GM18520 (cell line): Measurements from ENCODE around the gene PRR5.

Experiments
- ATAC-seq: cut with Tn5 transposase; IDR thresholded peaks from one replicate; pipeline ENCODE4 v1.9.1; 2021; ENCODE audit not compliant: unreplicated experiment

PRR5 gene

DNA sequence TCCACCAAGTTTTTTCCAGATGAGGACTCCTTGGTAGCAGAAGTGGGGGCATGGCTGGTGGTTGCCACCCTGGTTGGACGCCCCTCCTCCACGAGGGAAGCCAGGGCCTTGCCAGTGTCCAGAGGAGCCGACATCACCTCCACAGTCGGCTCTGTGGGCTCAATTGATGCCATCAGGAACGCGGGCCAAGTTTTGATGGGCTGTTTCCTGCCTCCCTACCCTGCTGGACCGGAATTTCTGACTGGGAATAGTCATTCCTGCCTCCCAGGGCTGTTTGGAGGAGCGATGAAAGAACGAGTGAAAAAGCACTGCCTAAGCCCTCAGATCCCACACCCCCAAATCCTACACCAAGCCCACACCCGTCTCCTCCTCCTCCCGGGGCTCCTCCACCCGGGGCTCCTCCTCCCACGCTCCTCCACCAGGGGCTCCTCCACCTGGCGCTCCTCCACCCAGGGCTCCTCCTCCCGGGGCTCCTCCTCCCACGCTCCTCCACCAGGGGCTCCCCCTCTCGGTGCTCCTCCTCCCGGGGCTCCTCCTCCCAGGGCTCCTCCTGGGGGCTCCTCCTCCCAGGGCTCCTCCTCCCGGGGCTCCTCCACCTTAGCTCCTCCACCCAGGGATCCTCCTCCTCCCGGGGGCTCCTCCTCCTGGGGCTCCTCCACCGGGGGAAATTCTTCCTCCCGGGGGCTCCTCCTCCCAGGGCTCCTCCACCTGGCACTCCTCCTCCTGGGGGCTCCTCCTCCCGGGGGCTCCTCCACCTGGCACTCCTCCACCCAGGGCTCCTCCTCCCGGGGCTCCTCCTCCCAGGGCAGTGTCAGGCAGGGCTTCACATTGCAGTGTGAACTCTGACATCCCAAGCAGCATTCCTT is 10.0 kb upstream of the PRR5 start:
- ATAC-seq: no peak

GRCh38 chr22:44692662-44693007 is 9.4 kb upstream of the PRR5 start:
- ATAC-seq: no peak

- ATAC-seq: no peak
Observed at GRCh38 chr22:44693145-44693544, 8.9 kb upstream of the PRR5 start.

DNA sequence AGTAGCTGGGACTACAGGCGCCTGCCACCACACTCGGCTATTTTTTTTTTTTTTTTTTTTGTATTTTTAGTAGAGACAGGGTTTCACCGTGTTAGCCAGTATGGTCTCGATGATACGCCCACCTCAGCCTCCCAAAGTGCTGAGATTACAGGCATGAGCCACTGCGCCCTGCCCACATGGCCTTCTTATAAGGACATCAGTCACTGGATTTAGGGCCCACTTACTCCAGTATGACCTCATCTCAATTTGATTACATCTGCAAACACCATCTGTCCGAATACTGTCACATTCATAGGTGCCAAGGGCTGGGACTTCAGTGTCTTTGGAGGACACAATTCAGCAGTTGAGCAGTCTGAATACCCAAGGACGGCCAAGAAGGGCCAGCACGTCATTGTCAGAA is 8.2 kb upstream of the PRR5 start:
- ATAC-seq: no peak

- ATAC-seq: no peak
Observed at GRCh38 chr22:44697423-44698141, 4.4 kb upstream of the PRR5 start.

DNA sequence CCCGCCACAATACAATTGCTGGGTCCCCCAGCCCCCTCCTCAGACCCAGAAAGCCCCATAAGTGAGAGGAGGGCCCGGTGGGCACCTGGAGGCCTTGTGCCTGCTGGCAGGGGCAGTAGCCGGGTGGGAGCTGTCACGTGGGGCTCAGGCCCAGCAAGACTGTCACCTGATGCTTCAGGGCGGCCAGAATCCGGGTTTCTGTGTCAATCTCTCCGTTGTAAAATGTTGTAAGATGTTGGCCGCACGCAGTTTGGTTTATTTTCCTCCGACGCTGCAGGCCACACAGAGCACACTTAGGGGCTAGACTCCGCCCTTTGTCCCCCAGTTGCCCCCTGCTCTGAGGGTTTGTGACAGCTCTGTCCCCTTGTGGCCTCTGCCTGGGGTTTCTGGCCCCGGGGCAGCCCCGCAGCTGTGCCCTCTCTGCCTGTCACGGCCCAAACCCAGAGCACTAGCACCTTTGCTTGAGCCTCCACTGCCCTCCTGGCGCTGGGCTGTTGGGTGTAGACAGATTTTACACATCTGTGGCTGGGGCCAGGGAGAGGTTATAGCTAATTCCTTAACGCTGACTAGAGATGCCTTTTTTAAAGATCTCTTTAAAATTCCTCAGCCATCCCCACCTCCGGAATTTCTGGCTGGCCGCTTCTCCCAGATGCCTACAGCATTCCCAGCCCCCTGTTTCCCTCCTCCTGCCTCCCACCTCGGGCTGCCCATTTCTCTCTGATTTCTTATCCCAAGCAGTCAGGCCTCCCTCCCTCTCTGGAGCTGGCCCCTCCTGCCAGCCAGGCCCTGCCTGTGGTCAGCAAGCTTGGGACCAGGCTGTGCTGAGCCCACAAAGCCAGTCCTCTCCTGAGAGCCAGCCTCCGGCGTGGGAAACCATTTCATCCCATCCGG is 3.2 kb upstream of the PRR5 start:
- no peak for ATAC-seq

DNA sequence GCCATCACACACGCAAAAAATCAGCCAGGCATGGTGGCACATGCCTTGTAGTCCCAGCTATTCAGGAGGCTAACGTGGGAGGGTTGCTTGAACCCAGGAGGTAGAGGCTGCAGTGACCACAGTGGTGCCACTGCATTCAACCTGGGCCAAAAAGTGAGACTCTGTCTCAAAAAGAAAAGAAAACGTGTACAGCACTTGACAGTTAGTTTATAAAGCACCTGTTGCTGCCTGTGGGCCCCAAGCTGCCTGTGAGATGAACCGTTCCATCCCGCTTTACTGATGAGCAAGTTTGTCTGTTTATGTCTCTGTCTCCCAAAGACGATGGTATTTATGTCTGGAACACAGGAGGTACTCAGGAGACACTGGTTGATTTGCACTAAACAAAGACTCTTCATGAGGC is 1.5 kb upstream of the PRR5 start:
- ATAC-seq: no peak

GRCh38 chr22:44701187-44701790 is 715 bp upstream of the PRR5 start:
- ATAC-seq: no peak

- ATAC-seq: no peak
Observed at GRCh38 chr22:44702479-44703198, 635 bp downstream of the PRR5 start.

DNA sequence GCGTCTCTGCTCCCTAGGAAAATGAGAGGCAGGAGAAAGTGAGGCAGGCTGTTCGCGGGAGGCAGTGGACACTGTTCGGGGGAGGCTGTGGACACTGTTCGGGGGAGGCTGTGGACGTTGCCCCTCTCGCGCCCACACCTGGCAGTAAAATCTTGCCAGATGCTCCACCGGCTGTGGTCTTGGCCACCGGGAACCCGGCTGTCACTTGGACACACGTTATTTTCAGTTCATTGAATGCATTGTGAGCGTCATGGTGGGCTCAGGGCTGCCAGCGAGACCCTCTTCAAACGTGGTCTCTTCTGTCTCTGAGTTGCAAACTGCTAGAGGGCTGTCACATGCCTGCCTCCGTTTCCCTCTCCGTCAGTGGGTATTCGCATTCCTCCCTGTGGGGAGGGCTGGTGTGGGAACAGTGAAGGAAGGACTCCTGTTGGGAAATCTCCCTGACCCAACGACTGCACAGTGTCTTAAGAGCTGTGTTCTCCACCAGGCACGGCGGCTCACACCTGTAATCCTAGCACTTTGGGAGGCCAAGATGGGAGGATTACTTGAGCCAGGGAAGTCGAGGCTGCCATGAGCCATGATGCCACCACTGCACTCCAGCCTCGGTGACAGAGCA is 1.4 kb downstream of the PRR5 start:
- ATAC-seq: no peak

GRCh38 chr22:44704159-44705021 is 2.4 kb downstream of the PRR5 start:
- ATAC-seq: no peak

DNA sequence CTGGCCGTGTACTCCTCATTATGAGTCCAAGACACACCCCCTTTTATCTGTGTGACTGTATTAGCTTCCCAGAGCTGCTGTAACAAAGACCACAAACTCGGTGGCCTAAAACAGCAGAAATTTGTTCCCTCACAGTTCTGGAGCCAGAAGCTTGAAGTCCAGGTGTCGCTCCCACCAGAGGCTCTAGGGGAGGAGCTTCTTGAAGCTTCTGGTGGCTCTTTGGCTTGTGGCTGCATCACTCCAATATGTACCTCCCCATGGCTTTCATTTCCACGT is 3.0 kb downstream of the PRR5 start:
- no peak for ATAC-seq

DNA sequence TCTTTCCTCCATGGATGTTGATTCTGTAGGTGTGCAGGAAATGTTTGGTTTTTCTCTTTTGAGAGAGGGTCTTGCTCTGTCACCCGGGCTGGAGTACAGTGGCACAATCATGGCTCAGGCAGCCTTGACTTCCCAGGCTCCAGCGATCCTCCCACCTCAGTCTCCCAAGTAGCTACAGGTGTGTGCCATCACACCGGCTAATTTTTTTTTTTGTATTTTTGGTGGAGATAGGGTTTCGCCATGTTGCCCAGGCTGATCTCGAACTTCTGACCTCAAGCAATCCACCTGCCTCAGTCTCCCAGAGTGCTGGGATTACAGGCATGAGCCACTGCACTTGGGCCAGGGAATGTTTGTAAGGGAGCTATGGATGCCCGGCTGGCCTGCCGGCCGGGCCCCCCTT is 4.5 kb downstream of the PRR5 start:
- no peak for ATAC-seq

- ATAC-seq: no peak
Observed at GRCh38 chr22:44707178-44707577, 5.2 kb downstream of the PRR5 start.

DNA sequence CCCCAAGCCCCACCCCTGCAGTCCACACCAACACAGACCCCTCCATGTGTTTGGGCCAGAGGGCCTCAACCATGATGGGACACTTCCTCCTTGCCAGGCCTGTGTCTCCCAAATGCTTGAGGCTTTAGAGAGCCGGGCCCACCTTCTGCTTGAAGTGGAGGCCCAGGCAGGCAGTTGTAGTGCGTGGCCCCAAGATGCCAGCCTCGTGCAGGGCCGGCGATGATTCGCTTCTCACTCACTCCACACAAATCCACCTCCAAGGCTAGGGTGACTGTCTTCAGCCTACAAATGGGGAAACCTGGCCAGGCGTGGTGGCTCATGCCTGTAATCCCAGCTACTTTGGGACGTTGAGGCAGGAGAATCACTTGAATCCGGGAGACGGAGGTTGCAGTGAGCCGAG is 5.7 kb downstream of the PRR5 start:
- ATAC-seq: no peak

- ATAC-seq: no peak
Observed at GRCh38 chr22:44709881-44710392, 7.9 kb downstream of the PRR5 start.

GRCh38 chr22:44710474-44711240 is 8.7 kb downstream of the PRR5 start:
- ATAC-seq: no peak

- ATAC-seq: no peak
Observed at GRCh38 chr22:44711241-44711560, 9.2 kb downstream of the PRR5 start.
